Natural killer cell (primary cell): ENCODE measurements around the gene RGS18. TPM values are rescaled to one million over a fixed set of nuclear protein-coding genes. Genes with fewer than 3 reads are reported as not detected.
A peak's percentile ranks its signal among the peaks of the same experiment; 100 is the strongest.
"Not testable (repeated sequence)": the region's sequence is repeated elsewhere in the genome, so short reads cannot be mapped to it uniquely, and the experiment has no call there.

Experiments used
- ATAC-seq, 3 donors: fragments of 150-1000 bp in 2 of 3; fragments of 200-7000 bp in 1 of 3; cut with Tn5 transposase; 1 replicate in 1 of 3; 2 replicates in 2 of 3; pipeline ENCODE4 v1.10.0; 2021; ENCODE audit warnings: mild to moderate bottlenecking in 2 of 3, moderate library complexity in 2 of 3
- DNase-seq, 2 donors: peaks; one replicate each; pipeline versions ENCODE4 v3.0.0 to v3.0.0-alpha.2; 2013 to 2021; ENCODE audit warnings: mixed read lengths in 1 of 2
- H3K27ac ChIP-seq: one replicate; pipeline ENCODE4 v1.5.1; 2013; ENCODE audit warnings: mild to moderate bottlenecking, low read length
- H3K27me3 ChIP-seq: one replicate; pipeline ENCODE4 v1.6.1; 2013; ENCODE audit warnings: low read length; ENCODE audit not compliant: control insufficient read depth, insufficient read depth
- H3K36me3 ChIP-seq: one replicate; pipeline ENCODE4 v1.6.1; 2013; ENCODE audit warnings: low read length; ENCODE audit not compliant: control insufficient read depth, insufficient read depth
- H3K4me1 ChIP-seq: one replicate; pipeline ENCODE4 v1.6.1; 2013; ENCODE audit warnings: low read length; ENCODE audit not compliant: control insufficient read depth, insufficient read depth
- H3K4me3 ChIP-seq: one replicate; pipeline ENCODE4 v1.5.1; 2013; ENCODE audit warnings: low read length
- H3K9me3 ChIP-seq: one replicate; pipeline ENCODE4 v1.6.1; 2013; ENCODE audit warnings: low read length; ENCODE audit not compliant: control insufficient read depth, insufficient read depth
- H3K27ac Mint-ChIP-seq, 2 donors: one replicate each; pipeline ENCODE4 v1.8.0; 2022; ENCODE audit warnings: mild to moderate bottlenecking in 2 of 2, mixed read lengths in 2 of 2, moderate library complexity in 1 of 2
- H3K27me3 Mint-ChIP-seq, 2 donors: one replicate each; pipeline ENCODE4 v1.8.0; 2022; ENCODE audit warnings: low read depth in 2 of 2, mixed read lengths in 2 of 2
- H3K36me3 Mint-ChIP-seq: one replicate; pipeline ENCODE4 v1.8.0; 2022; ENCODE audit warnings: mixed read lengths
- H3K4me1 Mint-ChIP-seq, 2 donors: one replicate each; pipeline ENCODE4 v1.8.0; 2022; ENCODE audit warnings: mixed read lengths in 2 of 2
- H3K4me3 Mint-ChIP-seq: one replicate; pipeline ENCODE4 v1.8.0; 2022; ENCODE audit warnings: mild to moderate bottlenecking, moderate library complexity, mixed read lengths
- H3K9me3 Mint-ChIP-seq, 2 donors: one replicate each; pipeline ENCODE4 v1.8.0; 2022; ENCODE audit warnings: mixed read lengths in 2 of 2
- WGBS: methylation state at CpG from one replicate; pipeline ENCODE4 v1.1.7; 2013; ENCODE audit warnings: missing lambda C conversion rate; ENCODE audit not compliant: insufficient coverage; 5-methylcytosine and 5-hydroxymethylcytosine counted together
- intact Hi-C: fragments of 100-400 bp; cut with micrococcal nuclease; formaldehyde crosslinking; loops from one replicate; pipeline ENCODE4 v1.14.2; 2022
- total RNA-seq, 4 donors: library from RNA; stranded (reverse); fragments of 120-200 nt in 1 of 4; gene quantifications; one replicate each; pipeline versions ENCODE4 v1.2.3 to v1.2.4, GENCODE V29; 2013 to 2022
- TF ChIP-seq, protein P1 (sequence below): fragments of 200-600 bp; IDR thresholded peaks from one replicate; pipeline ENCODE4 v1.8.0; 2022; ENCODE audit warnings: antibody characterized with exemption

The RGS18 gene
- total RNA-seq, 3 donors from 2014 or later (not counting 1 experiment from before 2014, with no cell fraction given): 4.5 to 21.9 (median 17.2) TPM

DNA sequence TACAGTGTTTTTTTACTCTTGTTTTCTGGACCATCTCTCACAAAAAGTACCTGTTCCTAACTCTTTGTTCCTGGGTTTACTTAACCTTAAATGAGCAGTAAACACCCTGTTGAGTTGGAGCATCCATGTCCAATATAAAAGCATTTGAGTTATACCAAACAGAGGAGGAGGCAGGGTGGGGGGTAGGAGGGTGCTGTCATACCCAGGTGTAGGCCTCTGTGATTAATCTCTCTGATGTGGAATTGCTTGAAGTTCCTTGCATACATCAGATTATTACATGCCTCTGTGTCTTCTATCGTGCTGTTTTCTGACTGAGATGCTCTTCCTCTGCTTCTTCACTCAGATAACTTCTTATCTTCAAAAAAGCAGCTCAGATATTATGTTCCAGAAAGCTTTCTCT, 28.1 kb upstream of the RGS18 start:
- ATAC-seq: no peak
- H3K9me3 Mint-ChIP-seq: peaks cover 0 to under 1% of the 10 kb centered on the region in 2 donors

DNA sequence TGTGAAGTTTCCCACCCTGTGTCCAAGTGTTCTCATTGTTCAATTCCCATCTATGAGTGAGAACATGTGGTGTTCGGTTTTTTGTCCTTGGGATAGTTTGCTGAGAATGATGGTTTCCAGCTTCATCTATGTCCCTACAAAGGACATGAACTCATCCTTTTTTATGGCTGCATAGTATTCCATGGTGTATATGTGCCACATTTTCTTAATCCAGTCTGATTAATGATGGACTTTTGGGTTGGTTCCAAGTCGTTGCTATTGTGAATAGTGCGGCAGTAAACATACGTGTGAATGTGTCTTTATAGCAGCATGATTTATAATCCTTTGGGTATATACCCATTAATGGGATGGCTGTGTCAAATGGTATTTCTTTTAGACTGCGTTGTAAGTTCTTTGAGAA, 27.4 kb upstream of the RGS18 start:
- ATAC-seq, H3K4me1 ChIP-seq, H3K4me3 Mint-ChIP-seq, H3K27ac Mint-ChIP-seq, H3K27me3 ChIP-seq, DNase-seq, H3K27me3 Mint-ChIP-seq, H3K36me3 Mint-ChIP-seq, H3K9me3 Mint-ChIP-seq, H3K4me1 Mint-ChIP-seq, intact Hi-C loops, H3K4me3 ChIP-seq, H3K36me3 ChIP-seq, H3K27ac ChIP-seq, H3K9me3 ChIP-seq: not testable (repeated sequence)
- 95% methylated on average over 4 of the region's 5 CpGs for WGBS

More for the DNA sequence above, 28.1 kb upstream of the RGS18 start:
- Mint-ChIP-seq H3K4me3 (no peak overlapping the region), H3K27me3 (no peaks in the 10 kb centered on the region), H3K27ac (no peak overlapping the region), H3K4me1 (no peaks in the 10 kb centered on the region), H3K36me3 (no peaks in the 10 kb centered on the region)
- no peaks in the 10 kb centered on the region for H3K4me1 ChIP-seq
- DNase-seq: no peak
- H3K36me3 ChIP-seq: no peaks in the 10 kb centered on the region
- H3K27me3 ChIP-seq: no peaks in the 10 kb centered on the region
- WGBS: 60% methylated on average over 1 of the region's 1 CpG
- no peak overlapping the region for H3K4me3 ChIP-seq
- intact Hi-C loops: no loop called here
- TF ChIP-seq, protein P1, sequence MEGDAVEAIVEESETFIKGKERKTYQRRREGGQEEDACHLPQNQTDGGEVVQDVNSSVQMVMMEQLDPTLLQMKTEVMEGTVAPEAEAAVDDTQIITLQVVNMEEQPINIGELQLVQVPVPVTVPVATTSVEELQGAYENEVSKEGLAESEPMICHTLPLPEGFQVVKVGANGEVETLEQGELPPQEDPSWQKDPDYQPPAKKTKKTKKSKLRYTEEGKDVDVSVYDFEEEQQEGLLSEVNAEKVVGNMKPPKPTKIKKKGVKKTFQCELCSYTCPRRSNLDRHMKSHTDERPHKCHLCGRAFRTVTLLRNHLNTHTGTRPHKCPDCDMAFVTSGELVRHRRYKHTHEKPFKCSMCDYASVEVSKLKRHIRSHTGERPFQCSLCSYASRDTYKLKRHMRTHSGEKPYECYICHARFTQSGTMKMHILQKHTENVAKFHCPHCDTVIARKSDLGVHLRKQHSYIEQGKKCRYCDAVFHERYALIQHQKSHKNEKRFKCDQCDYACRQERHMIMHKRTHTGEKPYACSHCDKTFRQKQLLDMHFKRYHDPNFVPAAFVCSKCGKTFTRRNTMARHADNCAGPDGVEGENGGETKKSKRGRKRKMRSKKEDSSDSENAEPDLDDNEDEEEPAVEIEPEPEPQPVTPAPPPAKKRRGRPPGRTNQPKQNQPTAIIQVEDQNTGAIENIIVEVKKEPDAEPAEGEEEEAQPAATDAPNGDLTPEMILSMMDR: no peak
- H3K9me3 ChIP-seq: no peaks in the 10 kb centered on the region
- no peak overlapping the region for H3K27ac ChIP-seq

DNA sequence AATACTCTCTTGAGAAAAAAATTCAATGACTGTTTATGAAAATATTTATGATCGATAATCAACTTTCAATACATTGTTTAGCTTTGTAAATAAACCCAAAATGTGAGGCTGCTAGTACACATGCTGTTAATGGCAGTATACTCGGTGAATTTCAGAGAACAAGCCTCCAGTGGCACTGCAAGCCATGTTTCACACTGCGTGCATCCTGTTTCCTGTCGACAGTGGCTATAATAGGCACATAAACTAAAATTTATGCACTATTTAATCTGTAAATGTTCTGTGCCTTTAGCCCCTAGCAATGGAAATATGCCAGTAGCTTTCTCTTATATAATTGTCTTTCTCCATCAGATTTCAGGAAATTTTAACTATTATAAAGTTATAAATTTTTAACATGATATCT, 26.3 kb upstream of the RGS18 start:
- DNase-seq: no peak
- Mint-ChIP-seq H3K36me3 (no peaks in the 10 kb centered on the region), H3K4me1 (no peaks in the 10 kb centered on the region), H3K9me3 (peaks cover 0 to 2% of the 10 kb centered on the region in 2 donors), H3K27ac (no peak overlapping the region), H3K27me3 (no peaks in the 10 kb centered on the region), H3K4me3 (no peak overlapping the region)
- H3K4me3 ChIP-seq: no peak overlapping the region
- H3K27ac ChIP-seq: no peak overlapping the region
- intact Hi-C loops: no loop called here
- TF ChIP-seq, protein P1: no peak
- ATAC-seq: peak in 1 of 3 donors; percentile 36
- no peaks in the 10 kb centered on the region for H3K4me1 ChIP-seq
- 46% methylated on average over 4 of the region's 4 CpGs for WGBS
- H3K36me3 ChIP-seq: no peaks in the 10 kb centered on the region
- H3K27me3 ChIP-seq: no peaks in the 10 kb centered on the region
- H3K9me3 ChIP-seq: no peaks in the 10 kb centered on the region

DNA sequence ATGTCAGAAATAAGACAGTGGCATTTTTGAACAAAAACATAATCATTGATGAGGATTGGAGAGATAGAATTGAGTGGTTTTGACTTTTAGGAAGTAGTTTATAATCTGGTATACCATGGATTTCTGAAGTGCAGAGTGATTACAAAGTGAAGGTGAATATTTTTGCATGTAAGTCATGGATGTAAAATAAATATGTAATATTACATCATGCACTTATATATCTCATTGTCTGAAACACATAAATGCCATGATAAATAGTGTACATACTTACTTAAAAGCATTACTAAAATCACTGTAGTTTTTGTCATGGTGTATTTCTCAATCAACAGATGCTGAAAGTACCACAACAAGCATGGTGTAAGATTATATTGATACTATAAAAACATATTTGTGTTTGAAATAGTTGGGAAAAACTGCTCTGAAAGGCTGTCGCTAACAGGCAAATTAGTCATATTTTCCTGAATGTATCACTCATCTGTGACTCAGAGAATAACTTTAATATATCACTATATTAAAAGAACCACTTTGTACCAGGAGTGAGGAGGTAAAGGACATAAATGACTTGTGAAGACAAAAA, 24.8 kb upstream of the RGS18 start:
- Mint-ChIP-seq H3K9me3 (peaks cover 0 to 2% of the 10 kb centered on the region in 2 donors), H3K4me3 (no peak overlapping the region), H3K36me3 (no peaks in the 10 kb centered on the region), H3K27me3 (no peaks in the 10 kb centered on the region), H3K4me1 (no peaks in the 10 kb centered on the region), H3K27ac (no peak overlapping the region)
- H3K4me1 ChIP-seq: no peaks in the 10 kb centered on the region
- intact Hi-C loops: no loop called here
- no peak overlapping the region for H3K4me3 ChIP-seq
- no CpG with 5 or more reads among the region's 1 CpG for WGBS
- no peaks in the 10 kb centered on the region for H3K27me3 ChIP-seq
- H3K27ac ChIP-seq: no peak overlapping the region
- DNase-seq: no peak
- H3K36me3 ChIP-seq: no peaks in the 10 kb centered on the region
- no peak for ATAC-seq
- no peaks in the 10 kb centered on the region for H3K9me3 ChIP-seq
- TF ChIP-seq, protein P1: no peak
